SW 1271 (cell line): ENCODE results near the gene SMAP1.

Source experiments
- DNase-seq, 2 experiments: peaks; one replicate each; lab custom pipeline; 2025; lab: John Stamatoyannopoulos, UW

The SMAP1 gene

GRCh38 chr6:70842541-70842940, 174.9 kb downstream of the SMAP1 start:
- DNase-seq: no peak

- no peak for DNase-seq
Observed at GRCh38 chr6:70843328-70843918, 175.7 kb downstream of the SMAP1 start.

- DNase-seq: no peak
Observed at GRCh38 chr6:70844301-70844700, 176.6 kb downstream of the SMAP1 start.

DNA sequence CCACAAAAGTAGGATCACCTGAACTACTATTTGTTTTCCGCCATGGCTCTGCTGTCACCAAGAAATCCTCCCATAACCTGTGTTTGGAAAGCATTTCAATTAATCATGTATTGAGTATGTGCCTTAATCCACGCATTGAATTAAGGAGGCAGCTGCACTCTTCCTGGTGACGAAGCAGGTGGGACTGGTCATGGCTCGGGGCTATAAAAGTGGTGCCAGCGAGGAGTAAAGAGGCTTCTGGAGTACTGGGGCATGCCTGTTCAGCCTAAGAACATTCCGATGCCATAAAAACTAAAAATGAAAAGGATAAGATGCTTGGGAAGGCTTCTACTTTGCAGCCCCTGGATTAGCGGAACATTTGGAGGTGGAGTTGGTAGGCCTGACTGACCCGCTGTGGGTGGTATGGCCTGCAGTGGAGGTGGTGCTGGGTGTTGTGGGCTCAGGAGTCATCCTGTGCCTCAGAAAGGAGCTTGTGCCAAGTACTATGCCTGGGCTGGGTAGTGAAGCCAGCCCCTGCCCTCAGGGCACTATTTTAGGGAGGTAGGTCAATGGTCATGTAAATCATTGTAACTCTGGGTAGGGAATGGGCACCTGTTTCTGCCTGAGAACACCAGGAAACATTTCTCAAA, 178.6 kb downstream of the SMAP1 start:
- no peak for DNase-seq

DNA sequence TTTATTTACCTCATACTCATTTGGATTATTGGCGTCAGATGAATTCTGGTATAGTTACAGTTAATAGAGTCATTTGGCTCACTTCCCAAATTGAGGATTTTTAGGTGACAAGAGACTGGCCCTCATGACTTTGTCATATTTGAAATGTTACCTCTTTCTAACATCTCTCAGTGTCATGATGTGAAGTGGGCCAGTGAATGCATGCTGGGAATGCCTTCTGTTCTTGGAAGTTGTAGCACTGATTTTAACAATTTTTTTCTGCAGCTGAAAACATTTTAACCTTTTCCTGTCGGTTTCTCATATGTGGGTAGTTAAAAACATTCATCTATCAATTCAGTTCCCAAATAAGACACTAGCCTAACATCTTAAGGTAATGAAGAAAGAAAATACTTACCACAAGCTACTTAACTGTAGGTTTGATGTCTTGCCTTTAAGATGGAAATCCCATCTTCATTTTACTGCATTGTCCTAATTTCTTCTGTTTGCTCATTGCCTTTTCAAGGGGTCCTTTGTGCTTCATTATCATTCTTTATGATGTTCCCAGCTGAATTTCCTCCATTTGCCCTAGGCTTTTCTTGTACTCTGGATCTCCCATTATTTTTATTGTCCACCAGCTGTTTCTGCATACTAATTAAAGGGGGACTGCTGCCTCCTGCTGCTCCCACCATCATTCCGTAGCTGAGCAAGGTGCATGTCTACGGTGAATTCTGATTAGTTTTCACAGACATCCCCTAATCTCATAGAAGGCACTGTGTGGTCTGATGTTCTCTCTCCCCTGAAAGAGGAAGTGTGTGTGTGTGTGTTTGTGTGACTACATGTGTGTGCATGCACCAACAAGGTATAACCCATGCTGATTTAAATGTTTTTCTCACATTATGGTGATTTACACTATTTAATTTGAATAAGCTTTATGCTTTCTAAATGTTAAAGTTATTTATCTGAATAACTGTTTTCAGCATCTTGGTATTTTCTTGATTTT, 179.7 kb downstream of the SMAP1 start:
- DNase-seq: no peak

GRCh38 chr6:70849348-70850069, 181.8 kb downstream of the SMAP1 start:
- DNase-seq: no peak

- DNase-seq: no peak
Observed at GRCh38 chr6:70852667-70853246, 185.1 kb downstream of the SMAP1 start.

DNA sequence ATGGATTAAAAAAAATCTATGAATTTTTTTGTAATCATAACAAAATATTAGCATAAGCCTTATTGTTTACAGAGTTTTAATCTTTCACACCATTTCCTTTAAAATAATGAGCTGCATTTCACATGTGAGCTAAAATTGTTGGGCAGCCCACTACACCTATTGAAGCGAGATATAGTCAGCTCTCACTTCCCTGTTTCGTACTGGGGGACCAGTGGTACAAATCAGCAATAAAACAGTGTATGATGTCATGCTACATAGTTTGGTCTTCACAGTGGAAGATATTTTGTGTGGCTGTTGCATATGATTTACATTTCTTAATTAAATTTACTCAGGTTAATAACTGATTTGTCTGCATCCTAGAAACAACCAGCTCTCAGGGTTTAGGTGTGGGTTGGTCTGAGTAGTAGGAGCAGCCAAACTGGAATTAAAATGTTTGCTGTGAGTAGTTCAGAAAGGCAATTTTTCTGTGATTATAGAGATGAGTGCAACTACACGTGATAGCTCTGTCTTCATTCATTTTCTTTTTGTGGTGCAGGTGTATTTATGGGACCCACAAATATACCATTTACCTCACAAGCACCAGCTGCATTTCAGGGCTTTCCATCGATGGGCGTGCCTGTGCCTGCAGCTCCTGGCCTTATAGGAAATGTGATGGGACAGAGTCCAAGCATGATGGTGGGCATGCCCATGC, 189.8 kb downstream of the SMAP1 start:
- no peak for DNase-seq

DNA sequence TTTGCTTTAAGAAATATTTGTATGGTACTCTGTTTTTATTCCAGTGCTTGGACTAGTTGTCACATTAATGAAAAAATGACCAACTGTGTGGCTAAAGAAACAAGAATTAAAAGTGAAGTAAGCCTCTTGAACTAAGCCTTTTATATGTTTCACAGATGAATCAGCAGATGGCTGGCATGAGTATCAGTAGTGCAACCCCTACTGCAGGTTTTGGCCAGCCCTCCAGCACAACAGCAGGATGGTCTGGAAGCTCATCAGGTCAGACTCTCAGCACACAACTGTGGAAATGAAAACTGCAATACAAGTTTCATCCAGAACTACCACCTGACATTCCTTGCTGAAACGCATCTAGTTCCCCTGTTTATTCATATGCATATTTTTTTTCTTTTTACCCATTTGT, 192.4 kb downstream of the SMAP1 start:
- no peak for DNase-seq

GRCh38 chr6:70860920-70861319, 193.2 kb downstream of the SMAP1 start:
- DNase-seq: no peak

DNA sequence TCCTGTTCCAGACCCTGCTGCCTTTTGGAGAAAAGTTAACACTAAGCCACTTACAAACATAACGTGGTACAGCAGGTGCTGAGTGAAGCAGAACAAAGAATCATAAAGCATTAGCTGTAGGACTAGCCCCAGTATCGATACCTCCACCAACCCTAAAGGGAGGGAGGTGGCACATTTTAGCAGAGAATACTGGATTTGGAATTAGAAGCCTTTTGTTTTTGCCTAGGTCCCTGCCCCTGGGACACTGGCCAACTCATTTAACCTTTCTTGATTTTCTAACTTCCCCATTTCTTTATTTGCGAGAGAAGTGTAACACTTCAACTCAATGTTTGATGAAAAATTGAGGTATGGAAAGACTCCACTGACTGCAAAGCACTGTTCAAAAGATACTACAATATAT, 195.7 kb downstream of the SMAP1 start:
- DNase-seq: no peak

DNA sequence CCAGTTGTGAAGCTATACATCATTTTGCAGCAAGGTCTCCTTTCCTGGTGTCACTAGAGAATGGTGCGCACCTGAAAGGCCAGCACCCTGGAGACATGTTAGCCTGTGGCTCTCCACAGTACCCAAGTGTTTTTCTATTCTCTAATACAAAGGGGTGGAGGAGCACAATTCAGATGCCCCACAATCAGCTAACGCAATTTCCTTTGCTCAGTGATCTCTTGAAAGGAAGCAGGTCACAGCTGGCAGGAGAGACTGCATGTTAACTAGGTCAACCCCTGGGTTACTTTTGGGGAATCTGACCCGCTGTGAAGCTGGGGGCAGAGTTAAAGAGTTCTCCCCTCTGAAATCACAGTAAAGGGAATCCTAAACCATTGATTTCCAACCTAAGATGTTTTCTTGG, 196.7 kb downstream of the SMAP1 start:
- no peak for DNase-seq

DNA sequence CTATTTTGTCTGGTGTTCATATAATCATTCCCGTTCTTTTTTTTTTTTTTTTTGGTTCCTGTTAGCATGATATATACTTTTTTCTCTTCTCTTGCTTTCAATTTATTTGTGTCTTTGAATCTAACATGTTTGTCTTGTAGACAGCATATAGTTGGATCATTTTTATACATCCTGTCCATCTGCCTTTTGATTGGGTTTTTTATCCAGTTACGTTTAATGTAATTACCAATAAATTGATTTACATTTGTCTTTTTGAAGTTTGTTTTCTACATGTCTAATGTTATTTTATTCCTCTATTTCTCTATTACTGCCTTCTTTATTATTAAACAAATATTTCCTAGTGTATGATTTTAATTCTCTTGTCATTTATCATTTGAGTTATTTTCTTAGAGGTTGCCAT, 204.8 kb downstream of the SMAP1 start:
- no peak for DNase-seq

DNA sequence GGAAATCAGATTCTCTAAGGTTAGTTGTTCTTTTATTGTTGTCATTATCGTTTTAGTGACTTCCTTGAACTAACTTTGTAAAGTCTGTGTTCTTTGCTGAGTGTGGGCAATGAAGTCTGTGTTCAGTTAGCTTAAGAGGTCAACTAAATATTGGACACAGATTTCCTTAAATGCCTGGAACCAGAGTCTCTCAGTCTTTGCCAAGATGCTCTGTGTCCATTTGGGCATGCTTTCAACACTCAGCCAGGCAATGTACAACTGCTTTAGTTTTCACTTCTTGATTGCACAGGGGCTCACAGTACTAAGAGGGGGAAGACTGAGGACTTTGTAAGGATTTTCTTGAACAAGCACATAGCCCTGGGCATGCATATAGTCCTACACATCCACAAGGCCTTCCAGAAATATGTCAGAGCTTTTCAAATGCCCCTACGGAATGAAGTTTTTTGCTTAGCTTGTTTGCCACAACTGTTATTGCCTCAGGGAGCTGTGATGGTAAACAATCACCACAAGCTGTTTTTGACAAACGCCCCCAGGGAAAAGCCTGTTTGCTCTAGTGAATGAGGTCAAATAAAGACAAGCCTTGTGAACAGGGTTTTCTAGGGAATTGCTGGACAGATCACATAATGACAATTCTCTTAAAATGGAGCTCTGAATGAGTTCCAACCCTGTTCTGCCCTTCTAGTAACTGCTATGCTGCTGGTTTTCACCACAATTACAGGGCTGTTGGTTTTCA, 206.7 kb downstream of the SMAP1 start:
- DNase-seq: no peak

GRCh38 chr6:70879496-70879895, 211.8 kb downstream of the SMAP1 start:
- DNase-seq: no peak

- DNase-seq: peak; percentile 1 to 48
Observed at GRCh38 chr6:70884074-70884983, 216.6 kb downstream of the SMAP1 start.

- no peak for DNase-seq
Observed at GRCh38 chr6:70886071-70886470, 218.4 kb downstream of the SMAP1 start.

- no peak for DNase-seq
Observed at GRCh38 chr6:70886661-70887060, 219.0 kb downstream of the SMAP1 start.

GRCh38 chr6:70889270-70889669, 221.6 kb downstream of the SMAP1 start:
- no peak for DNase-seq

GRCh38 chr6:70894001-70894400, 226.3 kb downstream of the SMAP1 start:
- no peak for DNase-seq
